ENCODE data around the gene KCNJ12.

- TF ChIP-seq EP300 (IDR thresholded peaks at IDR 0.05) (no peak), CTCF (IDR thresholded peaks at IDR 0.05) (no peak), POLR2A (IDR thresholded peaks at IDR 0.05) (no peak)
These were observed 18.9 kb upstream of the KCNJ12 start for GRCh38 chr17:21357281-21357680.

Measured in suprapubic skin (tissue), 3 donors.